HK-2 (cell line): ENCODE data around the gene MANF.
A peak's percentile ranks its signal among the peaks of the same experiment; 100 is the strongest.
"Not testable (repeated sequence)": the region's sequence is repeated elsewhere in the genome, so short reads cannot be mapped to it uniquely, and the experiment has no call there.

Experiments
- DNase-seq: peaks from one replicate; pipeline ENCODE4 v3.0.0-alpha.2; 2018; ENCODE audit not compliant: unreplicated experiment

Gene MANF

DNA sequence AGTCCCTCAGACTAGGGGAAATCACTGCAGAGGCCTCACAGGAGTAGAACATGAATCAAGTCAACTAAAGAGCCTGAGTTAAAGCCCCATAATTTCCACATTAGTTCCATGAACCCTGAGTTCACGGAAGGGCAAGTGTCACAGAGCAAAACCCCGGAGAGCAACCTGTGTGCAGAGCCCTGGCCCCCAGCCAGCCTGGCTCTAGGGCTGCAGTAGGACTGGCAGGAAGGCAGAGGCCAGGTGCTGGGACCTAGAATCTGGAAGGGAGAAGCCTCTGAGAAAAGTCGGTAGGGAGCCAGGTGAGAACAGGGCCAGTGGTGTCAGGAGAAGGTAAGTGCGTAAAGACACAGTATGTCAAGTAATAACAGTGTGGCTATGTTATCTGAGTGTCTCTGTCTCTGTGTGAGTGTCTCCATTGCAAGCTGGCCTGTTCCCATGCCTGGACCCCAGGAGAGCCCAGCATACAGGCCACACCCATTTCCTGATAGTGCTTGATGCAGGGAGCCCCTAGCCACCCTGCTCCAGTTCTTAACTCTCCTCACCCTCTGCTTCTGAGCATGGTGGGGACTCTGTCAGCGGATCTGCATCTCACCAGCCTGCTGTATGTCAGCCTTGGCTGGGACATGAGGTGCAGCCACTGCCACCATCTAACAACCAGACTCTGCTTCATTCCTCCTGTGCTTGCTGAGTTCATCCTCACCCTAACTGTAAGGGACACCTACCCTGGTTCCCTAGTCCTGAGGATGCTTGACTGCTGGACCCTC is 11.3 kb upstream of the MANF start:
- DNase-seq: no peak

DNA sequence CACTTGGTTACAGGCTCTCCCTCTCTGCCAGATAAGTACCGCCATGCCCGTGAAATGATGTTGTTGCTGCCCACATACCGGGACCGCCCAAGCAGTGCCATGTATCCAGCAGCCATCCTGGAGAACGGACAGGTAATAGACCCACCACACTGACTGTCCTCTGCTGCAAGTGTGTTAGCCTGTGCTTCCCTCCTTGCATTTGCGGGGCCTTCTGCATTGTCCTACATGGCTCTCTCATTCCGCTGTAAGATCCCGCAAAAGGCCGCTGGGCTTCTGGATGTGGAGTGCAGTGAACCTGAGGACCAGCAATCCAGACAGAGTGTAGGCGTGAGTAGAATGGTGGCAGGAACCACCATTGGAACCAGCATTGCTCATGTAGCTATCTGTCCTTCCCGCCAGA is 10.6 kb upstream of the MANF start:
- no peak for DNase-seq

DNA sequence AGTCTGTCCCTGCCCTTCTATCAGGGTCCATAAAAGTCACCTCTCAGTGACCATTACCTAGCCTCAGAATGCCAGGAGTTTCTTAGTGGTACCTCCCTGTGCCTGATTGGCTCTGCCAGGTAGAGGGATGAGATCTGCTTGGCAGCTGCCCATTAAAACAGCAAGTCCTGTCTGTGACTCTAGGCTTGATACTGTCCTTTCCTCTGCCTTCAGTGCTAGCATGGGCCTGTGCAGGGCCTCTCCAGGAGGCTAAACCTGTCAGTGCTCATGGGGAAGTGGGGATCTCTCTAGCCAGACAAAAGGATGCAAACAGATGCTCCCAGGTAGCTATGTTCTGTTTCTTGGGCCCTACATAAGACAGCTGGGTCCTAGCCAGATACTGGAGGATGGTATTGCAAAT is 10.0 kb upstream of the MANF start:
- DNase-seq: no peak

- no peak for DNase-seq
Measured at GRCh38 chr3:51375571-51375970, 9.5 kb upstream of the MANF start.

GRCh38 chr3:51378065-51378464 is 7.0 kb upstream of the MANF start:
- no peak for DNase-seq

DNA sequence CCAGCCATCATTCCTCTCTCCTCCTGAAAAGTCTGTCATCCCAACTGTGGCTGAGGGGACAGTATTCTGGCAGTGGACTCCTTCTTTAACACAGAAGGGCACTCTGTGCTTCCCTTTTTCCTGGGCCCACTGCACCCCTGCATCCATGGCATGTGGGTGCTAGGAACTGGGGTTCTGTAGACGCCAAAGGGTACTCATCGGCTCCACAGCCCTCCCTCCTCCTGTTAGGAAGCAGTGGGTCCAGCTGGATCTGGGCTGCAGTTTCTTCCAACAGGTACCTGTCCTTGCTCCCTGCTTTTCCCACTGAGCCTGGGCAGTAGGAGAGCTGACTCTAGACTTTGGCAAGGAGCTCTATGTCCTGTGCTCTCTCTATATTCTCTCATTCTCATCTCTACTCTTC is 6.4 kb upstream of the MANF start:
- DNase-seq: no peak

DNA sequence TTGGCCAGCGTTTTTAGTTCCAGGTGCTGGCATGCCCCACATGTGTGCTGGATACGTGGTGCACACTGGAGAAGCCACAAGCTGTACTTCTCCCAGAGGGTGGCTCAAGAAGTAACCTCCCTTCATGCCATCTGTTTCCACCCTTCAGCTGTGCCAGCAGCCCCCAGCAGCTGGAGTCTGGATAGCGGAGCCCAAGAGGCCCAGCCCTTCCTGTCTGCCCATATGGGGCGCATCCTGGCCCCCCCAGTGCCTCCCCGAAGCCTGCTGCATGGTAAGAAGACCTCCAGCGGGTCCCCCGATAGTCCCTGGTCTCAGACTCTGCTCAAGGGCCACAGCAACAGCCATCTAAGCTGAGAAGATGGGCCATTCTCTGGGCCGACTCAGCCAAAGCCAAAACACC is 5.8 kb upstream of the MANF start:
- DNase-seq: no peak

GRCh38 chr3:51379746-51380455 is 5.2 kb upstream of the MANF start:
- no peak for DNase-seq

- DNase-seq: no peak
Measured at GRCh38 chr3:51380601-51381332, 4.3 kb upstream of the MANF start.

- DNase-seq: no peak
Measured at GRCh38 chr3:51381333-51381705, 3.8 kb upstream of the MANF start.

- no peak for DNase-seq
Measured at GRCh38 chr3:51382076-51382745, 2.9 kb upstream of the MANF start.

DNA sequence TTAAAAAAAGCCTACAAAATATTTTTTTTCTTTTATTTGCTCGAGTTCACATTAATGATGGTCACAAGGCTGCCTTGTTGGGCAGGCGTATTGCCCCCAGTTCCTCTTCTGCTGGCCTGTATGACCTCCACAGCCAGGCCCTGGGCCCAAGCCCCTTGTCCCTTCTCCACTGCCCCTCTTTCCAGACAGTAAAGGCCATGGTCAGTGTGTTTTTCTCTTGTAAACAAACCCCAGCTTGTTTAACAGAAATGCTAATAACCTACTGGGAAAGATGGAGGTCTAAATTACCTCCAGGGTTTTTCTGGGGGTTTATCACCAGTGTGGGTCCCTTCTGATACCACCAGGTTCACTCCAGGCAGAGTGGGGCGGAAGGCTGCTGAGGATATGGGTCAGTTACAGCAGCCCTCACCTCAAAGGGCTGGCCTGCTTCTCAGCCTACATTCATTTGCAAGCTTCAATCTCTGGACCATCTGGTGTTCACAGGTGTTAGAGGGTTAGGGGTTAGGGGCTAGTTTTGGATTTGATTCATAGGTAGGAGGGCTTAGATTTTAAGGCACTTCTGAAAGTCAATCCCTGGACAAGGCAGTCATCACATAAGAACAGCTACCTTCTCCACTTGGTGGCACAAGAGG is 2.0 kb upstream of the MANF start:
- DNase-seq: no peak

- DNase-seq: no peak
Measured at GRCh38 chr3:51384055-51384725, 901 bp upstream of the MANF start.

GRCh38 chr3:51385621-51386091 is 565 bp downstream of the MANF start:
- DNase-seq: no peak

GRCh38 chr3:51386159-51386851 is 1.2 kb downstream of the MANF start:
- no peak for DNase-seq

- no peak for DNase-seq
Measured at GRCh38 chr3:51386852-51387229, 1.8 kb downstream of the MANF start.

- not testable (repeated sequence) for DNase-seq
Measured at GRCh38 chr3:51387281-51387680, 2.2 kb downstream of the MANF start.

DNA sequence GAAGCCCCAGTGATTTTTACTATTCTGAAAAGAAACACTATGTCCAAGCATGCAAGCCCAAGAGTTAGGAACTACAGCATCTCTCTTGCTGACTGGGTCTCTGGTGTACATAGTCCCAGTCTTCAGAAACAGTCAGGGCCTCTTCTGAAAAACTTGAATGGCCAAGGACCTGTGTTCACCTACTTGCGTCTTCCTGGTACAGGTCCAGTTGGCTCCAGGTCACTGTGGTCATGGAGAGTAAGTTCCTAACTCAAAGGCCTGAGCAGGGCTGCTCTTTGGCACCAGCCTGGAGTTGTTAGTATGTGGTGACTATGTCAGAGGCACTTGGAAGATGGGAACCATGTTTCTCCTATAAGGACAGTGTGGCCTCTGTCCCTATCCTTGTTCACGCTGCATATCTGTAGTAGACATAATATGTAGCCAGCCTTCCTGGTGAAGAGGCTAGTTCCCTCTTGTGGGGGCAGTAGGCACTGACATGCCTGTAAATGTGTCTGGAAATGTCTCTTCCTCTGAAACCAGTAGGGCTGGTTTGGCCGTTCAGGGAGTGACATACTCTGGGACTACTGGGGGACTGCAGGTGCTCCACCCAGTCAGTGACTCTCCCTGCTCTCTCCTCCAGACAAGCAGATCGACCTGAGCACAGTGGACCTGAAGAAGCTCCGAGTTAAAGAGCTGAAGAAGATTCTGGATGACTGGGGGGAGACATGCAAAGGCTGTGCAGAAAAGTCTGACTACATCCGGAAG is 3.4 kb downstream of the MANF start:
- DNase-seq: no peak

- DNase-seq: peak; percentile 44
Measured at GRCh38 chr3:51389423-51390183, 4.5 kb downstream of the MANF start.
